HCT116 (cell line): ENCODE data around the gene STRN3. TPM values are rescaled to one million over a fixed set of nuclear protein-coding genes. Genes with fewer than 3 reads are reported as not detected.

Experiments used
- ATAC-seq: fragments of 200-7000 bp; cut with Tn5 transposase; 2 replicates; pipeline ENCODE4 v1.9.1; 2020; ENCODE audit warnings: mild to moderate bottlenecking, moderate library complexity
- BruUV-seq: library from RNA; stranded (reverse); fragments of 400-500 nt; replicated peaks from 2 replicates; lab custom pipeline; 2021; lab: Mats Ljungman, UMichigan
- CTCF ChIA-PET: fragments of 300-600 bp; sonication (Branson Sonifier 250); formaldehyde crosslinking; loops from one replicate; lab custom pipeline; 2021; ENCODE audit warnings: antibody characterized with exemption; lab: Charles Lee
- POLR2A ChIA-PET: fragments of 300-600, 350-600 bp; sonication (Branson Sonifier 250); formaldehyde crosslinking; loops from one replicate; lab custom pipeline; 2021; ENCODE audit warnings: antibody characterized with exemption; lab: Charles Lee
- RAD21 ChIA-PET, 2 experiments: fragments of 300-600 bp; sonication (Branson Sonifier 250); formaldehyde crosslinking; loops; one replicate each; lab custom pipeline; 2023; ENCODE audit warnings: low total read pairs in 2 of 2; ENCODE audit not compliant: uncharacterized antibody in 2 of 2, unreplicated experiment in 2 of 2, low non-redundant PET in 1 of 2; lab: Charles Lee
- DNase-seq: peaks from one replicate; pipeline ENCODE4 v3.0.0-alpha.2; 2010; ENCODE audit warnings: low read depth, low spot score
- H2AFZ ChIP-seq: fragments of 200-600 bp; shearing (Covaris generic), sonication (generic); 2 replicates; pipeline ENCODE4 v1.6.1; 2017; ENCODE audit warnings: low read depth, mixed run types, mixed read lengths, antibody characterized with exemption, low read length; ENCODE audit not compliant: poor library complexity, severe bottlenecking
- H3K27ac ChIP-seq: 2 replicates; pipeline ENCODE4 v1.5.1; 2012; ENCODE audit warnings: low read depth, low read length
- H3K27me3 ChIP-seq: fragments of 200-600 bp; sonication (generic); 2 replicates; pipeline ENCODE4 v1.6.1; 2016; ENCODE audit warnings: mixed run types, low read length, mixed read lengths; ENCODE audit not compliant: insufficient read depth
- H3K36me3 ChIP-seq, 2 experiments: fragments of 200-500 bp in 1 of 2; fragments of 200-600 bp in 1 of 2; sonication (Bioruptor generic) in 1 of 2; sonication (generic) in 1 of 2; 2 replicates each; pipeline versions ENCODE4 v1.5.1 to v1.6.1; 2014 to 2016; ENCODE audit warnings: low read length in 2 of 2, inconsistent platforms in 1 of 2, mixed read lengths in 1 of 2, mixed run types in 1 of 2; ENCODE audit not compliant: insufficient read depth in 2 of 2, control insufficient read depth in 1 of 2
- H3K4me1 ChIP-seq, 2 experiments: fragments of 200-600 bp in 1 of 2; sonication (generic) in 1 of 2; 2 replicates each; pipeline versions ENCODE4 v1.5.1 to v1.6.1; 2012 to 2017; ENCODE audit warnings: low read length in 2 of 2, inconsistent platforms in 1 of 2, mild to moderate bottlenecking in 1 of 2, mixed read lengths in 1 of 2, mixed run types in 1 of 2, moderate library complexity in 1 of 2; ENCODE audit not compliant: insufficient read depth in 2 of 2, control insufficient read depth in 1 of 2
- H3K4me2 ChIP-seq: fragments of 200-600 bp; sonication (generic); 2 replicates; pipeline ENCODE4 v1.6.1; 2017; ENCODE audit warnings: mixed run types, low read length, mixed read lengths
- H3K4me3 ChIP-seq, 2 experiments: fragments of 200-600 bp in 1 of 2; sonication (generic) in 1 of 2; replicated peaks in 1 of 2; 2 replicates each; pipeline ENCODE4 v1.5.1; 2011 to 2016; ENCODE audit warnings: low read length in 2 of 2, control low read depth in 1 of 2, low read depth in 1 of 2, mild to moderate bottlenecking in 1 of 2, mixed read lengths in 1 of 2, mixed run types in 1 of 2
- H3K79me2 ChIP-seq: fragments of 200-600 bp; sonication (generic); 2 replicates; pipeline ENCODE4 v1.6.1; 2017; ENCODE audit warnings: mild to moderate bottlenecking, mixed run types, low read length, moderate library complexity, mixed read lengths; ENCODE audit not compliant: insufficient read depth
- H3K9ac ChIP-seq: fragments of 200-600 bp; sonication (generic); 2 replicates; pipeline ENCODE4 v1.6.1; 2016; ENCODE audit warnings: low read length, mixed read lengths
- H3K9me2 ChIP-seq: fragments of 200-600 bp; sonication (generic), shearing (Covaris generic); 2 replicates; pipeline ENCODE4 v1.6.1; 2017; ENCODE audit warnings: mixed run types, mild to moderate bottlenecking, moderate library complexity; ENCODE audit not compliant: insufficient read depth
- H3K9me3 ChIP-seq, 2 experiments: fragments of 200-500 bp in 1 of 2; fragments of 200-600 bp in 1 of 2; sonication (Bioruptor generic) in 1 of 2; sonication (generic) in 1 of 2; 2 replicates each; pipeline ENCODE4 v1.6.1; 2014 to 2017; ENCODE audit warnings: low read length in 2 of 2, mixed read lengths in 2 of 2, inconsistent platforms in 1 of 2, low read depth in 1 of 2, mild to moderate bottlenecking in 1 of 2, mixed run types in 1 of 2, moderate library complexity in 1 of 2; ENCODE audit not compliant: control insufficient read depth in 1 of 2, insufficient read depth in 1 of 2
- H4K20me1 ChIP-seq: fragments of 200-600 bp; sonication (generic), shearing (Covaris generic); 2 replicates; pipeline ENCODE4 v1.6.1; 2017; ENCODE audit warnings: mixed run types, mild to moderate bottlenecking, moderate library complexity; ENCODE audit not compliant: insufficient read depth
- CEBPB ChIP-seq: IDR thresholded peaks from 2 replicates; pipeline ENCODE4 v1.6.1; 2012; ENCODE audit warnings: low read depth
- EGR1 ChIP-seq: IDR thresholded peaks from 2 replicates; pipeline ENCODE4 v1.6.1; 2012; ENCODE audit warnings: low read depth
- EZH2phosphoT487 ChIP-seq: fragments of 200-600 bp; IDR thresholded peaks from 2 replicates; pipeline ENCODE4 v1.6.1; 2018; ENCODE audit warnings: antibody characterized with exemption, borderline replicate concordance
- FOSL1 ChIP-seq: IDR thresholded peaks from 2 replicates; pipeline ENCODE4 v1.6.1; 2012; ENCODE audit warnings: low read depth
- JUND ChIP-seq: IDR thresholded peaks from 2 replicates; pipeline ENCODE4 v1.6.1; 2012
- POLR2AphosphoS5 ChIP-seq: IDR thresholded peaks from 2 replicates; pipeline ENCODE4 v1.6.1; 2011; ENCODE audit warnings: mild to moderate bottlenecking, low read depth, low read length, moderate library complexity
- RAD21 ChIP-seq: IDR thresholded peaks from 2 replicates; pipeline ENCODE4 v1.6.1; 2012; ENCODE audit warnings: low read depth, mild to moderate bottlenecking
- SIN3A ChIP-seq: IDR thresholded peaks from 2 replicates; pipeline ENCODE4 v1.6.1; 2012; ENCODE audit warnings: low read depth
- SP1 ChIP-seq: IDR thresholded peaks from 2 replicates; pipeline ENCODE4 v1.6.1; 2012; ENCODE audit warnings: low read depth
- SRF ChIP-seq: IDR thresholded peaks from 2 replicates; pipeline ENCODE4 v1.6.1; 2012; ENCODE audit warnings: low read depth
- TCF7L2 ChIP-seq: IDR thresholded peaks from 2 replicates; pipeline ENCODE4 v1.7.0; 2011; ENCODE audit warnings: borderline replicate concordance, inconsistent platforms; ENCODE audit not compliant: insufficient read depth, insufficient read length; ENCODE audit errors: extremely low read depth
- YY1 ChIP-seq: IDR thresholded peaks from 2 replicates; pipeline ENCODE4 v1.6.1; 2011; ENCODE audit warnings: low read length, low read depth, moderate library complexity, mild to moderate bottlenecking; ENCODE audit not compliant: insufficient replicate concordance; ENCODE audit errors: extremely low read depth
- ZFX ChIP-seq: fragments of 450-650 bp; IDR thresholded peaks from 2 replicates; pipeline ENCODE4 v1.6.1; 2017
- ZNF274 ChIP-seq: fragments of 200-500 bp; sonication (Bioruptor generic); IDR thresholded peaks from 2 replicates; pipeline ENCODE4 v1.6.1; 2014; ENCODE audit warnings: mild to moderate bottlenecking, low read depth, low read length, inconsistent platforms
- intact Hi-C: fragments of 100-400 bp; cut with micrococcal nuclease; formaldehyde crosslinking; loops from 2 replicates; pipeline ENCODE4 v1.10.0; 2022
- total RNA-seq: library from RNA; stranded (reverse); gene quantifications from one replicate; pipeline ENCODE4 v1.2.1, GENCODE V29; 2021; ENCODE audit not compliant: unreplicated experiment
- TF ChIP-seq, protein P1 (sequence below): IDR thresholded peaks from 2 replicates; pipeline ENCODE4 v1.6.1; 2011; ENCODE audit warnings: mild to moderate bottlenecking, low read length, moderate library complexity; ENCODE audit not compliant: insufficient replicate concordance; ENCODE audit errors: extremely low read depth
- TF ChIP-seq, protein P2 (sequence below): IDR thresholded peaks from 2 replicates; pipeline ENCODE4 v1.6.1; 2012; ENCODE audit warnings: low read depth
- TF ChIP-seq, protein P3 (sequence below): IDR thresholded peaks from 2 replicates; pipeline ENCODE4 v1.6.1; 2012
- TF ChIP-seq, protein P4 (sequence below): IDR thresholded peaks from 2 replicates; pipeline ENCODE4 v1.6.1; 2012

STRN3 gene
- total RNA-seq, 1 experiment from 2014 or later, result 43.4 TPM

DNA sequence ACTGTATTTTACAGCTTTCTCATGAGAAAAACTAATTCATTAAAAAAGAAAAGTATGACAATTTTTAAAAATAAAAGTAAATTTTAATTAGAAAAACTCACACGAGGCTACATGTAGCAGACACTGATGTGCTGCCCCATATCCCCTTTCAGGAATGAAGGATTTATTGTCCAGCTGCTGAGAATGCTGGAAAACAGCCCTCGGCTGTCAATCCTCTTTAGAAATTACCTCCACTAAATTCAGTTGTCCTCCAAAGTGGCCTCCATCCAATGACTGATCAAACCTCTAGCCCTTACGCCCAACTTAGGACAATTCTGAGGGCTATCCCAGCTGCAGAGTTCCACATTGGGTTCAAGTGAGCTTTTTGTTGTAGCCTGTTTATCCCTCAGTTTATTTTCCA lies 30.5 kb downstream of the STRN3 start:
- no TSS peak for BruUV-seq
- CTCF ChIA-PET, result interaction anchor here (1.1 to 1.5 kb wide), 2 partner anchors 10 to 87 kb away, joined by 3 read pairs; no protein-coding TSS in a partner anchor

More for the DNA sequence above, 30.5 kb downstream of the STRN3 start:
- ChIA-PET POLR2A (no interaction called here), RAD21 (no interaction called here)
- no peak overlapping the region for H3K27ac ChIP-seq
- ATAC-seq (no peak), DNase-seq (no peak)
- TF ChIP-seq ZNF274, result no peak
- no peak for TF ChIP-seq EZH2phosphoT487
- TF ChIP-seq, protein P1, sequence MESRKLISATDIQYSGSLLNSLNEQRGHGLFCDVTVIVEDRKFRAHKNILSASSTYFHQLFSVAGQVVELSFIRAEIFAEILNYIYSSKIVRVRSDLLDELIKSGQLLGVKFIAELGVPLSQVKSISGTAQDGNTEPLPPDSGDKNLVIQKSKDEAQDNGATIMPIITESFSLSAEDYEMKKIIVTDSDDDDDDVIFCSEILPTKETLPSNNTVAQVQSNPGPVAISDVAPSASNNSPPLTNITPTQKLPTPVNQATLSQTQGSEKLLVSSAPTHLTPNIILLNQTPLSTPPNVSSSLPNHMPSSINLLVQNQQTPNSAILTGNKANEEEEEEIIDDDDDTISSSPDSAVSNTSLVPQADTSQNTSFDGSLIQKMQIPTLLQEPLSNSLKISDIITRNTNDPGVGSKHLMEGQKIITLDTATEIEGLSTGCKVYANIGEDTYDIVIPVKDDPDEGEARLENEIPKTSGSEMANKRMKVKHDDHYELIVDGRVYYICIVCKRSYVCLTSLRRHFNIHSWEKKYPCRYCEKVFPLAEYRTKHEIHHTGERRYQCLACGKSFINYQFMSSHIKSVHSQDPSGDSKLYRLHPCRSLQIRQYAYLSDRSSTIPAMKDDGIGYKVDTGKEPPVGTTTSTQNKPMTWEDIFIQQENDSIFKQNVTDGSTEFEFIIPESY, result no peak
- no peak for TF ChIP-seq SRF
- no peak for TF ChIP-seq TCF7L2
- no peak for TF ChIP-seq FOSL1
- no peak for TF ChIP-seq EGR1
- no peak for TF ChIP-seq POLR2AphosphoS5
- TF ChIP-seq, protein P2, sequence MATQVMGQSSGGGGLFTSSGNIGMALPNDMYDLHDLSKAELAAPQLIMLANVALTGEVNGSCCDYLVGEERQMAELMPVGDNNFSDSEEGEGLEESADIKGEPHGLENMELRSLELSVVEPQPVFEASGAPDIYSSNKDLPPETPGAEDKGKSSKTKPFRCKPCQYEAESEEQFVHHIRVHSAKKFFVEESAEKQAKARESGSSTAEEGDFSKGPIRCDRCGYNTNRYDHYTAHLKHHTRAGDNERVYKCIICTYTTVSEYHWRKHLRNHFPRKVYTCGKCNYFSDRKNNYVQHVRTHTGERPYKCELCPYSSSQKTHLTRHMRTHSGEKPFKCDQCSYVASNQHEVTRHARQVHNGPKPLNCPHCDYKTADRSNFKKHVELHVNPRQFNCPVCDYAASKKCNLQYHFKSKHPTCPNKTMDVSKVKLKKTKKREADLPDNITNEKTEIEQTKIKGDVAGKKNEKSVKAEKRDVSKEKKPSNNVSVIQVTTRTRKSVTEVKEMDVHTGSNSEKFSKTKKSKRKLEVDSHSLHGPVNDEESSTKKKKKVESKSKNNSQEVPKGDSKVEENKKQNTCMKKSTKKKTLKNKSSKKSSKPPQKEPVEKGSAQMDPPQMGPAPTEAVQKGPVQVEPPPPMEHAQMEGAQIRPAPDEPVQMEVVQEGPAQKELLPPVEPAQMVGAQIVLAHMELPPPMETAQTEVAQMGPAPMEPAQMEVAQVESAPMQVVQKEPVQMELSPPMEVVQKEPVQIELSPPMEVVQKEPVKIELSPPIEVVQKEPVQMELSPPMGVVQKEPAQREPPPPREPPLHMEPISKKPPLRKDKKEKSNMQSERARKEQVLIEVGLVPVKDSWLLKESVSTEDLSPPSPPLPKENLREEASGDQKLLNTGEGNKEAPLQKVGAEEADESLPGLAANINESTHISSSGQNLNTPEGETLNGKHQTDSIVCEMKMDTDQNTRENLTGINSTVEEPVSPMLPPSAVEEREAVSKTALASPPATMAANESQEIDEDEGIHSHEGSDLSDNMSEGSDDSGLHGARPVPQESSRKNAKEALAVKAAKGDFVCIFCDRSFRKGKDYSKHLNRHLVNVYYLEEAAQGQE, result no peak
- no peak for TF ChIP-seq ZFX
- no peak for TF ChIP-seq CEBPB
- TF ChIP-seq RAD21, result no peak
- TF ChIP-seq, protein P3, sequence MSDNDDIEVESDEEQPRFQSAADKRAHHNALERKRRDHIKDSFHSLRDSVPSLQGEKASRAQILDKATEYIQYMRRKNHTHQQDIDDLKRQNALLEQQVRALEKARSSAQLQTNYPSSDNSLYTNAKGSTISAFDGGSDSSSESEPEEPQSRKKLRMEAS, result no peak
- no peak for TF ChIP-seq SIN3A
- TF ChIP-seq JUND, result no peak
- no peak for TF ChIP-seq YY1
- TF ChIP-seq SP1, result no peak
- TF ChIP-seq, protein P4, sequence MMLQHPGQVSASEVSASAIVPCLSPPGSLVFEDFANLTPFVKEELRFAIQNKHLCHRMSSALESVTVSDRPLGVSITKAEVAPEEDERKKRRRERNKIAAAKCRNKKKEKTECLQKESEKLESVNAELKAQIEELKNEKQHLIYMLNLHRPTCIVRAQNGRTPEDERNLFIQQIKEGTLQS, result no peak
- H2AFZ ChIP-seq, result no peak overlapping the region
- peaks cover 100% of the 10 kb centered on the region for H3K79me2 ChIP-seq
- H3K27me3 ChIP-seq, result no peaks in the 10 kb centered on the region
- no peaks in the 10 kb centered on the region for H3K9me3 ChIP-seq
- H3K9ac ChIP-seq, result 0 out of 2 replicates have a peak overlapping the region, but pooled peaks have one; percentile 14
- H3K36me3 ChIP-seq, result no peaks in the 10 kb centered on the region
- intact Hi-C loops, result no loop called here
- peak overlapping the region; percentile 20; the same call in 1 of the 2 replicates for H3K4me2 ChIP-seq
- H4K20me1 ChIP-seq, result peaks cover 9% of the 10 kb centered on the region; the same call in 1 of the 2 replicates
- H3K4me3 ChIP-seq, result no peak overlapping the region
- no peaks in the 10 kb centered on the region for H3K9me2 ChIP-seq
- H3K4me1 ChIP-seq, result peaks cover 13 to 40% of the 10 kb centered on the region in 2 experiments
